HepG2 (cell line): ENCODE measurements around the gene RNGTT. TPM values are rescaled to one million over a fixed set of nuclear protein-coding genes. Genes with fewer than 3 reads are reported as not detected.

Source experiments
- ATAC-seq: fragments of 200-7000 bp; cut with Tn5 transposase; 3 replicates; pipeline ENCODE4 v1.9.1; 2020; ENCODE audit warnings: mild to moderate bottlenecking, moderate library complexity
- BruUV-seq: library from RNA; stranded (reverse); fragments of 400-500 nt; replicated peaks from 2 replicates; lab custom pipeline; 2021; lab: Mats Ljungman, UMichigan
- CTCF ChIA-PET: fragments of 300-600 bp; formaldehyde crosslinking; extraction: SDS; loops from one replicate; lab custom pipeline; 2021; ENCODE audit warnings: low total read pairs, inconsistent platforms, low intra/inter-chr PET ratio; lab: Yijun Ruan, JAX
- POLR2A ChIA-PET: fragments of 350-600 bp; sonication (Branson Sonifier 250); formaldehyde crosslinking; loops from one replicate; lab custom pipeline; 2020; ENCODE audit warnings: antibody characterized with exemption, inconsistent platforms; lab: Yijun Ruan, JAX
- DNase-seq: peaks from one replicate; pipeline ENCODE4 v3.0.0-alpha.2; 2015; ENCODE audit warnings: low spot score
- FAIRE-seq: peaks from 3 replicates; lab custom pipeline; 2011; peaks lifted over from hg19 to GRCh38; lab: Jason Lieb, UNC
- H2AFZ ChIP-seq: one replicate; pipeline ENCODE4 v1.6.1; 2011; ENCODE audit warnings: low read length, inconsistent platforms
- H3K27ac ChIP-seq: fragments of 300-600 bp; 3 replicates; pipeline ENCODE4 v1.8.0; 2011; ENCODE audit warnings: mixed run types, mild to moderate bottlenecking, mixed read lengths, low read length, inconsistent platforms; ENCODE audit not compliant: insufficient read depth; ENCODE audit errors: extremely low read length
- H3K27me3 ChIP-seq, 2 experiments: fragments of 200-600 bp in 1 of 2; 2 replicates in 1 of 2; 3 replicates in 1 of 2; pipeline versions ENCODE4 v1.6.0 to v1.8.0; 2011; ENCODE audit warnings: low read length in 2 of 2, mild to moderate bottlenecking in 2 of 2, moderate library complexity in 2 of 2, inconsistent platforms in 1 of 2; ENCODE audit not compliant: insufficient read depth in 2 of 2, control insufficient read depth in 1 of 2
- H3K36me3 ChIP-seq, 2 experiments: fragments of 200-600 bp in 1 of 2; replicated peaks in 1 of 2; 2 replicates in 1 of 2; 3 replicates in 1 of 2; pipeline versions ENCODE4 v1.5.1 to v1.8.0; 2011; ENCODE audit warnings: low read length in 2 of 2, inconsistent platforms in 1 of 2; ENCODE audit not compliant: insufficient read depth in 2 of 2, control insufficient read depth in 1 of 2
- H3K4me1 ChIP-seq: 2 replicates; pipeline ENCODE4 v1.5.1; 2012; ENCODE audit warnings: low read length, inconsistent platforms; ENCODE audit not compliant: insufficient read depth
- H3K4me2 ChIP-seq: 2 replicates; pipeline ENCODE4 v1.6.0; 2011; ENCODE audit warnings: low read depth, low read length, inconsistent platforms
- H3K4me3 ChIP-seq, 3 experiments: fragments of 200-600 bp in 1 of 3; sonication (generic), shearing (Covaris generic) in 1 of 3; replicated peaks in 1 of 3; 2 replicates each; pipeline ENCODE4 v1.5.1; 2011 to 2016; ENCODE audit warnings: low read length in 3 of 3, inconsistent platforms in 2 of 3, low read depth in 2 of 3, mild to moderate bottlenecking in 2 of 3, control low read depth in 1 of 3, mixed read lengths in 1 of 3; ENCODE audit not compliant: insufficient read depth in 1 of 3
- H3K79me2 ChIP-seq: one replicate; pipeline ENCODE4 v1.6.1; 2011; ENCODE audit warnings: low read length, inconsistent platforms; ENCODE audit not compliant: insufficient read depth
- H3K9ac ChIP-seq: 2 replicates; pipeline ENCODE4 v1.6.0; 2011; ENCODE audit warnings: mild to moderate bottlenecking, low read depth, low read length, inconsistent platforms; ENCODE audit not compliant: insufficient read depth
- H3K9me3 ChIP-seq: 2 replicates; pipeline ENCODE4 v1.5.1; 2012; ENCODE audit warnings: mild to moderate bottlenecking, low read length
- H4K20me1 ChIP-seq: 2 replicates; pipeline ENCODE4 v1.6.0; 2011; ENCODE audit warnings: inconsistent platforms, mild to moderate bottlenecking, low read length, moderate library complexity; ENCODE audit not compliant: insufficient read depth
- ETV5 ChIP-seq: IDR thresholded peaks from 2 replicates; pipeline ENCODE4 v1.6.1; 2018; ENCODE audit warnings: missing biosample characterization, missing genetic modification reagents, inconsistent platforms, borderline replicate concordance
- GLI4 ChIP-seq: sonication (generic); formaldehyde crosslinking; IDR thresholded peaks from 2 replicates; pipeline ENCODE4 v1.5.1; 2020; ENCODE audit warnings: missing genetic modification reagents, mild to moderate bottlenecking, moderate library complexity, borderline replicate concordance
- NR2F1 ChIP-seq, 2 experiments: fragments of 450-650 bp in 1 of 2; formaldehyde crosslinking in 1 of 2; IDR thresholded peaks; 2 replicates each; pipeline versions ENCODE4 v1.5.0 to v1.6.1; 2016 to 2020; ENCODE audit warnings: mild to moderate bottlenecking in 1 of 2, missing compliant biosample characterization in 1 of 2, missing genetic modification reagents in 1 of 2, moderate library complexity in 1 of 2
- RBM39 ChIP-seq: fragments of 200-400 bp; formaldehyde crosslinking; IDR thresholded peaks from one replicate; pipeline ENCODE4 v1.6.1; 2018; ENCODE audit warnings: antibody characterized with exemption, mild to moderate bottlenecking, low read depth, low read length; ENCODE audit not compliant: poor library complexity, severe bottlenecking
- SCMH1 ChIP-seq: sonication (generic); formaldehyde crosslinking; IDR thresholded peaks from 2 replicates; pipeline ENCODE4 v1.9.0; 2021; ENCODE audit warnings: missing genetic modification reagents, mild to moderate bottlenecking, borderline replicate concordance
- SIN3B ChIP-seq: fragments of 150-350 bp; IDR thresholded peaks from 2 replicates; pipeline ENCODE4 v1.6.1; 2014; ENCODE audit warnings: low read length
- SOX5 ChIP-seq: IDR thresholded peaks from 2 replicates; pipeline ENCODE4 v1.6.1; 2016; ENCODE audit warnings: borderline replicate concordance
- SP1 ChIP-seq, 2 experiments: fragments of 450-650 bp in 1 of 2; sonication (generic) in 1 of 2; formaldehyde crosslinking in 1 of 2; IDR thresholded peaks; 2 replicates each; pipeline versions ENCODE4 v1.4.0 to v1.6.1; 2016 to 2020; ENCODE audit warnings: missing genetic modification reagents in 1 of 2
- SSRP1 ChIP-seq: IDR thresholded peaks from 2 replicates; pipeline ENCODE4 v1.6.1; 2016; ENCODE audit warnings: control low read depth
- TAF15 ChIP-seq: fragments of 200-400 bp; formaldehyde crosslinking; IDR thresholded peaks from one replicate; pipeline ENCODE4 v1.6.1; 2018; ENCODE audit warnings: mild to moderate bottlenecking, low read depth, low read length; ENCODE audit not compliant: poor library complexity, severe bottlenecking
- TCF7L2 ChIP-seq: IDR thresholded peaks from 2 replicates; pipeline ENCODE4 v1.6.1; 2011; ENCODE audit warnings: mild to moderate bottlenecking, low read depth, low read length, moderate library complexity
- ZBTB21 ChIP-seq: sonication (generic); formaldehyde crosslinking; IDR thresholded peaks from 2 replicates; pipeline ENCODE4 v1.4.0; 2020; ENCODE audit warnings: missing genetic modification reagents
- ZNF234 ChIP-seq: sonication (generic); formaldehyde crosslinking; conservative IDR thresholded peaks from 2 replicates; pipeline ENCODE4 v1.5.1; 2020; ENCODE audit warnings: mild to moderate bottlenecking, missing genetic modification reagents
- ZNF784 ChIP-seq: sonication (generic); formaldehyde crosslinking; IDR thresholded peaks from 2 replicates; pipeline ENCODE4 v1.5.1; 2020; ENCODE audit warnings: missing genetic modification reagents, mild to moderate bottlenecking, borderline replicate concordance
- WGBS: methylation state at CpG from one replicate; pipeline ENCODE4 v1.1.6; 2017; ENCODE audit warnings: low lambda C conversion rate; 5-methylcytosine and 5-hydroxymethylcytosine counted together
- in situ Hi-C: cut with HindIII; loops from 2 replicates; pipeline ENCODE4 v1.10.0; 2017; ENCODE audit warnings: low pct_unique_long_range_greater_than_20kb; ENCODE audit not compliant: extremely low pct_ligation_motif_present
- intact Hi-C: fragments of 100-400 bp; cut with micrococcal nuclease; formaldehyde crosslinking; loops from one replicate; pipeline ENCODE4 v1.10.0; 2022; ENCODE audit not compliant: unreplicated experiment
- polyA plus RNA-seq, 8 experiments: library from polyadenylated mRNA; depleted of rRNA in 3 of 8; stranded (reverse) in 7 of 8; unstranded in 1 of 8; fragments of >200 nt; fragmentation: Illumina TruSeq in 4 of 8; extraction: Trizol in 4 of 8; gene quantifications; 2 replicates each; pipeline versions ENCODE4 v1.2.1 to v1.2.3, GENCODE V29; 2011 to 2016; ENCODE audit warnings: low read depth in 4 of 8, missing spikeins in 1 of 8, mixed read lengths in 1 of 8; ENCODE audit not compliant: insufficient read depth in 1 of 8
- total RNA-seq, 5 experiments: library from RNA; depleted of rRNA; stranded (reverse); fragments of >200 nt; fragmentation: Illumina TruSeq; extraction: Trizol; gene quantifications; 2 replicates each; pipeline ENCODE4 v1.2.3, GENCODE V29; 2016; ENCODE audit warnings: low read depth in 1 of 5
- TF ChIP-seq, protein P1 (sequence below): sonication (generic); formaldehyde crosslinking; conservative IDR thresholded peaks from 2 replicates; pipeline ENCODE4 v1.4.0; 2020; ENCODE audit warnings: missing genetic modification reagents
- TF ChIP-seq, protein P2 (sequence below): sonication (generic); formaldehyde crosslinking; IDR thresholded peaks from 2 replicates; pipeline ENCODE4 v1.4.0; 2020; ENCODE audit warnings: missing genetic modification reagents
- TF ChIP-seq, protein P3 (sequence below): sonication (generic); formaldehyde crosslinking; IDR thresholded peaks from 2 replicates; pipeline ENCODE4 v1.5.0; 2020; ENCODE audit warnings: missing genetic modification reagents

Gene RNGTT
- total and polyA plus RNA-seq, 2 of the 13 experiments (the other 11 are each of a cell fraction or from before 2014, with no cell fraction given) = 6.0 to 22.6 TPM

DNA sequence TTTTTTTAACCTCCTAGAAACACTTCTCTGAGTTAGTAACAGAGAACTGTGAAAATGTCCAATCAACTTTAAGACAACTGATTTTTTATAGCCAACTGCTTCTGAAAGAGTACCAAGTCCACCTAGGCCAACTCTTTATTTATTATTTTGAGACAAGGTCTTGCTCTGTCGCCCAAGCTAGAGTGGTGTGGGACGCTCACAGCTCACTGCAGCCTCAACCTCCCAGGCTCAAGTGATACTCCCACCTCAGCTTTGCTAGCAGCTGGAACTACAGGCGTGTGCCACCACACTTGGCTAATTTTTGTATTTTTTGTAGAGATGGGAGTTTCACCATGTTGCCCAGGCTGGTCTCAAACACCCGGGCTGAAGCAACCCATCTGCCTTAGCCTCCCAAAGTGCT, 331.6 kb downstream of the RNGTT start:
- Histone ChIP-seq H2AFZ (no peak overlapping the region), H3K4me2 (no peak overlapping the region), H3K9me3 (no peaks in the 10 kb centered on the region), H4K20me1 (no peaks in the 10 kb centered on the region), H3K4me1 (no peaks in the 10 kb centered on the region), H3K4me3 (no peak overlapping the region), H3K9ac (no peak overlapping the region), H3K79me2 (no peaks in the 10 kb centered on the region), H3K36me3 (no peaks in the 10 kb centered on the region), H3K27ac (no peak overlapping the region), H3K27me3 (no peaks in the 10 kb centered on the region)
- 98% methylated on average over 4 of the region's 4 CpGs for WGBS
- ChIA-PET POLR2A (no interaction called here), CTCF (no interaction called here)
- ATAC-seq = no peak
- no TSS peak for BruUV-seq
- intact Hi-C loops (no loop called here), in situ Hi-C loops (no loop called here)
- DNase-seq = no peak
- no peak for FAIRE-seq
- TF ChIP-seq SOX5 (no peak), GLI4 (CRISPR knock-in tag) (no peak), SP1 (IDR thresholded peaks at IDR 0.05) (no peak), SP1 (CRISPR knock-in tag; IDR thresholded peaks at IDR 0.05) (no peak), SCMH1 (no peak), ZNF234 (CRISPR knock-in tag) (no peak)
- TF ChIP-seq, protein P1, sequence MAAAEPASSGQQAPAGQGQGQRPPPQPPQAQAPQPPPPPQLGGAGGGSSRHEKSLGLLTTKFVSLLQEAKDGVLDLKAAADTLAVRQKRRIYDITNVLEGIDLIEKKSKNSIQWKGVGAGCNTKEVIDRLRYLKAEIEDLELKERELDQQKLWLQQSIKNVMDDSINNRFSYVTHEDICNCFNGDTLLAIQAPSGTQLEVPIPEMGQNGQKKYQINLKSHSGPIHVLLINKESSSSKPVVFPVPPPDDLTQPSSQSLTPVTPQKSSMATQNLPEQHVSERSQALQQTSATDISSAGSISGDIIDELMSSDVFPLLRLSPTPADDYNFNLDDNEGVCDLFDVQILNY (CRISPR knock-in tag) = no peak

DNA sequence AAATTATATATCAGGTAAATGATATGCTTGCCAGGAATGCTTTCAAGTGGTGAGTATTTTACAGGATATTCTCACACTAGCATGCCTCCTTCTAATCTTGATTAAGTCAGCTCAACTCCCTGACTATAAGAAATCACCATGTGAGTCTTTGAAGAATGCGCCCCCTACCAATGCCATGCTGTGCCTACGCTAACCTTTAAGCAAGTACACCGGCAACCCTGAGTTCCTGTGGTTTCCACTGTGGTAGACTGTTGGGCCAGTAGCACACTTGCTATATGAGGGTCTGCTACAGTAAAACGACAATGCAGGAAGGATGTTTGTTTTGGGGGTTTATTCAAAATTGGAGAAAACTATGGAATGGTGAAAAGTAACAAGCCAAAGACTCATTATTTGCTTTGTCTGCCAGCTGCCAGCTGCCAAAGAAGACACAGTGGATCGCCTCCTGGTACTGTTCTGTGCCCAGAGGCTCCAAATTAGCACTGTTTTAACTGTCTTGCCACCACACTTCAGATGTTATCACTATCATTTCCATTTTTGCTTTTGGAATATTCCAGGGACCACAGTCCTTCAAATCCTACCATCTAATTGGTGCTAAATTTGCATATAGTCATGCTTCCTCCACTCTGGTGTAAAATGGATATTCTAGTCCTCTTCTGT, 333.5 kb downstream of the RNGTT start:
- BruUV-seq = no TSS peak
- no peak overlapping the region for H2AFZ ChIP-seq
- no peaks in the 10 kb centered on the region for H3K27me3 ChIP-seq
- H4K20me1 ChIP-seq = no peaks in the 10 kb centered on the region
- no peak overlapping the region for H3K9ac ChIP-seq
- POLR2A ChIA-PET = no interaction called here
- no peaks in the 10 kb centered on the region for H3K36me3 ChIP-seq
- no peak for DNase-seq
- CTCF ChIA-PET = no interaction called here
- intact Hi-C loops (no loop called here), in situ Hi-C loops (no loop called here)
- no peak for ATAC-seq
- no peaks in the 10 kb centered on the region for H3K4me1 ChIP-seq
- H3K27ac ChIP-seq = no peak overlapping the region
- H3K4me3 ChIP-seq = no peak overlapping the region
- 95% methylated on average over 5 of the region's 5 CpGs for WGBS
- FAIRE-seq = no peak
- H3K79me2 ChIP-seq = no peaks in the 10 kb centered on the region
- no peaks in the 10 kb centered on the region for H3K9me3 ChIP-seq
- H3K4me2 ChIP-seq = no peak overlapping the region
- TF ChIP-seq ZNF784 (CRISPR knock-in tag) (no peak), ETV5 (CRISPR knock-in tag) (no peak), NR2F1 (CRISPR knock-in tag; IDR thresholded peaks at IDR 0.05) (no peak), TAF15 (no peak), RBM39 (no peak), SIN3B (no peak), ZBTB21 (CRISPR knock-in tag) (no peak), SSRP1 (CRISPR knock-in tag) (no peak), TCF7L2 (no peak)
- TF ChIP-seq, protein P2, sequence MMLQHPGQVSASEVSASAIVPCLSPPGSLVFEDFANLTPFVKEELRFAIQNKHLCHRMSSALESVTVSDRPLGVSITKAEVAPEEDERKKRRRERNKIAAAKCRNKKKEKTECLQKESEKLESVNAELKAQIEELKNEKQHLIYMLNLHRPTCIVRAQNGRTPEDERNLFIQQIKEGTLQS (CRISPR knock-in tag) = no peak
- TF ChIP-seq, protein P3, sequence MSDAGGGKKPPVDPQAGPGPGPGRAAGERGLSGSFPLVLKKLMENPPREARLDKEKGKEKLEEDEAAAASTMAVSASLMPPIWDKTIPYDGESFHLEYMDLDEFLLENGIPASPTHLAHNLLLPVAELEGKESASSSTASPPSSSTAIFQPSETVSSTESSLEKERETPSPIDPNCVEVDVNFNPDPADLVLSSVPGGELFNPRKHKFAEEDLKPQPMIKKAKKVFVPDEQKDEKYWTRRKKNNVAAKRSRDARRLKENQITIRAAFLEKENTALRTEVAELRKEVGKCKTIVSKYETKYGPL (CRISPR knock-in tag) = no peak
